Stimulated activated CD4-positive, alpha-beta T cell treated with anti-CD3 and anti-CD28 coated beads, TNF-alpha, amount 100 ng/mL, for 1 hour (primary cell): ENCODE data around the gene CGB5.
A peak's percentile ranks its signal among the peaks of the same experiment; 100 is the strongest.

Experiments
- DNase-seq, 3 donors: peaks; one replicate each; pipeline ENCODE4 v3.0.0-alpha.2; 2020; ENCODE audit warnings: low read depth in 3 of 3, low spot score in 1 of 3

CGB5 gene

DNA sequence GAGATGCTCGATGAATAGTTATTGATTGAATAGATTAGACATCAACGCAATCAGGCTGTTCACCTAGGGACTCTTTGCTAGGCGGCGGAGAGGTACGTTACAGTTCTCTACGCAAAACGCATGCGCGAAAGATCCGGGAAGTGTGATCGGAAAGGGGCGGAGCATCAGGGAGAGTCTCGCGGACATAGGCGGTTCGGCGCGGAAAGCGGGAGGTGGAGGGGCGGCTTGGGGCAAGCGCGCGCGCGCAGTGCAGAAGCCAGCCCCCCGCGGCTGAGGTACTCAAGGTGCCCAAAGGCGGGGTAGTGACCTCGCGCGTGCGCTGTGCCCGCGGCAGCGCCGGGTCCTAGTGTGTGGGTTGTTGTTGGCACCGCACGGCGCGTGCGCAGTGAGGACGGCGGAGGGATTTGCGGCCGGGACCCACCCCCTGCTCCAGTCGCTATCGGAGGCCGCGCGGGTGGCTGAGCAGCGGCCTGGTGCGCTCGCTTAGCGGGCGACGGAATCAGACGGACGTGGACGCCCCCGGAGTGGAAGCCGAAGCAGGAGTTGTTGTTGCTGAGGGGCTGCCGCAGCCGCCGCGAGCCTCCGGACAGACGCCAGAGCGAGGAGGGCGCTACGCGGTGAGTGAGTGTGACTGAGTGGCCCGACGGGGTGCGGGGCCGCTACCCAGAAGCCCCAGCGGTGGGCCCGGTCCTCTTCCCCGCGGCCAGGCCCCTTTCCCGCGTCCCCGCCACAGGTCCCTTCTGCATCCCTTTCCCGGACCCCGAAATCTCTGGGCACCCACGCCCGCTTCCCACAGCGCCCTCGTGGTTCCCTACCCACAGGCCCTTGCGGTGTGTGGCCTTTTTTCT is 41.6 kb downstream of the CGB5 start, which contains the start of gene SNRNP70:
SNRNP70 (plus strand) TSS at position 432 of the 848 bp plus-strand sequence. CDS start 964 bp downstream, outside the sequence.
- peak; percentile 97 to 100 (median 99) for DNase-seq

DNA sequence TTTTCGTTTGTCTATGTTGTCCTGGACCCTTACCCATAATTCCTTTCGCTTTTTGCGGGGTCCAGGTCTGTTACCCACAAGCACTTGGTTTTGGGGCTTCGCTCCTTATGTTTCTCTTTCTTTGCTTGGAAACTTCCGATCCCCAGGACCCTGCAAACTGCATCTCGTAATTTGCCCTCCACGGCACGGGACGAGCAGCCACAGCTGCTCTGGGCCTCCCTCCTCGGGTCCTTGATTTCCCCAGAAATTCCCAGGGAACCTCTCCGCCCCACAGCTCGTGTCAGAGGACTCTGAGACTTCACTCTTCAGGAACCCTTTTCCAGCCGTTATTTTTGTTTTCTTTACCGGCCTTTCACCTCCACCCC is 42.2 kb downstream of the CGB5 start:
- DNase-seq: no peak

- DNase-seq: no peak
Observed at GRCh38 chr19:49086296-49086695, 42.6 kb downstream of the CGB5 start.

DNA sequence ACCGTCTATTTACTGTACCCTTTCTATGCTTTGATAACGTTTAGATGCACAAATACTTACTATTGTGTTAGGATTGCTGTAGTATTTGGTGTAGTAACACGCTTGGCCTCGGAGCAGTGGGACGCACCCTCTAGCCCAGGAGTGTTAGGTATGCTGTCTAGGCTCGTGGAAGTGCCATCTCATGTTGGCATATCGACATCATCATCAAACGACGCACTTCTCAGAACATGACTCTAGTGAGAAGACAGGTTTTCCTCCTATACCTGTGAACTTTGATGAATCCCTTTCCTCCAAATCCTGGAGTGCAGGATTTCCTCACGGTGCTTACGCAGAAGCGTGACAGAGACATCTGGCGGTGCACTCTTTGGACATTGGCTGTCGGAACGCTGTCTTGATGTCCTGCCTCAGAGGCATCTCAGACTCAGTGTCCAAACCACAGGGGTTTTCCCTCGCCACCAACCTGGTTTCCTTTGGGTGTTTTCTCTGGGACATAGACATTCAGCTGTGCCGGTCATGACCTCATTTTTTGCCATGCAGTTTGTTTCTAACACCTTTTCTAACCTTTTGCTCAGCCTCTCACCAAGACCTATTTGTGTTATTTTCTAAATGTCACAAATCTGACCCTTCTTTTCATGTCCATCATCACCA is 47.9 kb downstream of the CGB5 start:
- DNase-seq: no peak

DNA sequence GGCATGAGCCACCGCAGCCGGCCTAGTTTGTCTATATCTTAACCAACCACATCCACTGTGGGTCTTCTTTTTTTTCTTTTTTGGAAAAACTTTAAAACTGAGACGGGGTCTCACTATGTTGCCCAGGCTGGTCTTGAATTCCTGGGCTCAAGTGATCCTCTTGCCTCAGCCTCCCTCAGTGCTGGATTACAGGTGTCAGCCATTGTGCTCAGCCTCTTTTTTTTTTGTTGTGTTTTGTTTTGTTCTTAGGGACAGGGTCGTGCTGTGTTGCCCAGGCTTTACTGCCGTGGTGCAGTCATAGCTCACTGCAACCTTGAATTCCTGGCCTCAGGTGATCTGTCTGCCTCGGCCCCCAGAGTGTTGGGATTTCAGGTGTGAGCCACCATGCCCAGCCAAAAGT is 49.0 kb downstream of the CGB5 start:
- DNase-seq: no peak
